A673 (cell line): ENCODE measurements around the gene TMTC3. TPM values are rescaled to one million over a fixed set of nuclear protein-coding genes. Genes with fewer than 3 reads are reported as not detected.

ENCODE experiments used
- BruUV-seq: library from RNA; stranded (reverse); fragments of 400-500 nt; replicated peaks from 2 replicates; lab custom pipeline; 2021; lab: Mats Ljungman, UMichigan
- CTCF ChIA-PET: fragments of 300-600 bp; sonication (Branson Sonifier 250); formaldehyde crosslinking; loops from one replicate; lab custom pipeline; 2022; ENCODE audit warnings: antibody characterized with exemption; lab: Charles Lee
- POLR2A ChIA-PET: fragments of 300-600 bp; sonication (Branson Sonifier 250); formaldehyde crosslinking; loops from one replicate; lab custom pipeline; 2022; ENCODE audit warnings: antibody characterized with exemption; ENCODE audit not compliant: low non-redundant PET; lab: Charles Lee
- DNase-seq: peaks from one replicate; pipeline ENCODE4 v3.0.0-alpha.2; 2015; ENCODE audit warnings: low spot score
- H3K27ac ChIP-seq: fragments of 200-600 bp; sonication (generic); 2 replicates; pipeline ENCODE4 v1.5.1; 2016; ENCODE audit warnings: mixed run types, low read depth, mild to moderate bottlenecking, mixed read lengths, antibody characterized with exemption, low read length; ENCODE audit not compliant: poor library complexity, severe bottlenecking
- H3K27me3 ChIP-seq: fragments of 200-600 bp; sonication (generic); replicated peaks from 2 replicates; pipeline ENCODE4 v1.6.1; 2017; ENCODE audit warnings: mixed run types, low read depth, mild to moderate bottlenecking, mixed read lengths, antibody characterized with exemption, low read length; ENCODE audit not compliant: insufficient read depth, poor library complexity
- H3K36me3 ChIP-seq: fragments of 200-600 bp; sonication (generic); 2 replicates; pipeline ENCODE4 v1.6.1; 2016; ENCODE audit warnings: mixed run types, mild to moderate bottlenecking, mixed read lengths, antibody characterized with exemption, low read length; ENCODE audit not compliant: insufficient read depth, poor library complexity, severe bottlenecking
- H3K4me1 ChIP-seq: fragments of 200-600 bp; sonication (generic); 2 replicates; pipeline ENCODE4 v1.6.1; 2017; ENCODE audit warnings: mixed run types, mild to moderate bottlenecking, mixed read lengths, antibody characterized with exemption, low read length; ENCODE audit not compliant: insufficient read depth, poor library complexity, severe bottlenecking
- H3K4me3 ChIP-seq: fragments of 200-600 bp; sonication (generic); 2 replicates; pipeline ENCODE4 v1.5.1; 2016; ENCODE audit warnings: low read depth, mixed run types, mild to moderate bottlenecking, mixed read lengths, low read length; ENCODE audit not compliant: poor library complexity, severe bottlenecking
- H3K9me3 ChIP-seq: fragments of 200-600 bp; sonication (generic); 2 replicates; pipeline ENCODE4 v1.6.1; 2016; ENCODE audit warnings: mixed run types, low read depth, mild to moderate bottlenecking, mixed read lengths, antibody characterized with exemption, low read length; ENCODE audit not compliant: poor library complexity, severe bottlenecking
- EZH2 ChIP-seq: fragments of 200-600 bp; sonication (generic); IDR thresholded peaks from 2 replicates; pipeline ENCODE4 v1.6.1; 2017; ENCODE audit warnings: borderline replicate concordance, low read depth, mild to moderate bottlenecking, mixed read lengths, antibody characterized with exemption, low read length; ENCODE audit not compliant: poor library complexity, severe bottlenecking
- intact Hi-C: fragments of 100-400 bp; cut with micrococcal nuclease; formaldehyde crosslinking; loops from one replicate; pipeline ENCODE4 v1.10.0; 2022; ENCODE audit not compliant: unreplicated experiment
- total RNA-seq: library from RNA; stranded (reverse); gene quantifications from 2 replicates; pipeline ENCODE4 v1.2.3, GENCODE V29; 2021
- TF ChIP-seq, protein P1 (sequence below): fragments of 300-800, 200-600 bp; sonication (generic); conservative IDR thresholded peaks from 2 replicates; pipeline ENCODE4 v1.5.1; 2017; ENCODE audit warnings: low read depth, mild to moderate bottlenecking, antibody characterized with exemption, low read length, moderate library complexity, mixed read lengths

Gene TMTC3
- total RNA-seq, 1 experiment from 2014 or later, result 31.6 TPM

DNA sequence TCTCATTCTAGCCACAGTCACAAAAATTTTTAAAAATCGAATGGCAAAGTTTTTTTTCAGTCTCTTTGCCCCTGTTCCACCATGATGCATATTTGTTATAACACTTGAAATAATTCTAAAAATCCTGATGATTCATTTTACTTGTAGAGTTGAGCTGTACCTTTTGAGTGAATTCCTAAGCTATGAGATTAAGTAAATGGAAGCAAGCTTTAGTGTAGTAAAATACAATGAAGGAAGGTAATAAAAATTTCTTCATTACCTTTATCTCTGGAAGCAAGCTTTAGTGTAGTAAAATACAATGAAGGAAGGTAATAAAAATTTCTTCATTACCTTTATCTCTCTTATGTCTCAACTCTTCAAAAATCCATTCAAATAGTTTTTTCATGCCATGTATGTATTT lies 46.1 kb downstream of the TMTC3 start:
- Histone ChIP-seq H3K4me1 (no peaks in the 10 kb centered on the region), H3K27me3 (no peaks in the 10 kb centered on the region), H3K4me3 (no peak overlapping the region), H3K36me3 (no peaks in the 10 kb centered on the region), H3K9me3 (no peaks in the 10 kb centered on the region), H3K27ac (no peak overlapping the region)
- no peak for DNase-seq
- TF ChIP-seq, protein P1, sequence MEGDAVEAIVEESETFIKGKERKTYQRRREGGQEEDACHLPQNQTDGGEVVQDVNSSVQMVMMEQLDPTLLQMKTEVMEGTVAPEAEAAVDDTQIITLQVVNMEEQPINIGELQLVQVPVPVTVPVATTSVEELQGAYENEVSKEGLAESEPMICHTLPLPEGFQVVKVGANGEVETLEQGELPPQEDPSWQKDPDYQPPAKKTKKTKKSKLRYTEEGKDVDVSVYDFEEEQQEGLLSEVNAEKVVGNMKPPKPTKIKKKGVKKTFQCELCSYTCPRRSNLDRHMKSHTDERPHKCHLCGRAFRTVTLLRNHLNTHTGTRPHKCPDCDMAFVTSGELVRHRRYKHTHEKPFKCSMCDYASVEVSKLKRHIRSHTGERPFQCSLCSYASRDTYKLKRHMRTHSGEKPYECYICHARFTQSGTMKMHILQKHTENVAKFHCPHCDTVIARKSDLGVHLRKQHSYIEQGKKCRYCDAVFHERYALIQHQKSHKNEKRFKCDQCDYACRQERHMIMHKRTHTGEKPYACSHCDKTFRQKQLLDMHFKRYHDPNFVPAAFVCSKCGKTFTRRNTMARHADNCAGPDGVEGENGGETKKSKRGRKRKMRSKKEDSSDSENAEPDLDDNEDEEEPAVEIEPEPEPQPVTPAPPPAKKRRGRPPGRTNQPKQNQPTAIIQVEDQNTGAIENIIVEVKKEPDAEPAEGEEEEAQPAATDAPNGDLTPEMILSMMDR, result no peak
- TF ChIP-seq EZH2, result no peak
- intact Hi-C loops, result no loop called here
- CTCF ChIA-PET, result no interaction called here
- POLR2A ChIA-PET, result interaction anchor here (0.7 kb wide), 1 partner anchor 260 kb away, joined by 16 read pairs; no protein-coding TSS in a partner anchor
- no TSS peak for BruUV-seq

DNA sequence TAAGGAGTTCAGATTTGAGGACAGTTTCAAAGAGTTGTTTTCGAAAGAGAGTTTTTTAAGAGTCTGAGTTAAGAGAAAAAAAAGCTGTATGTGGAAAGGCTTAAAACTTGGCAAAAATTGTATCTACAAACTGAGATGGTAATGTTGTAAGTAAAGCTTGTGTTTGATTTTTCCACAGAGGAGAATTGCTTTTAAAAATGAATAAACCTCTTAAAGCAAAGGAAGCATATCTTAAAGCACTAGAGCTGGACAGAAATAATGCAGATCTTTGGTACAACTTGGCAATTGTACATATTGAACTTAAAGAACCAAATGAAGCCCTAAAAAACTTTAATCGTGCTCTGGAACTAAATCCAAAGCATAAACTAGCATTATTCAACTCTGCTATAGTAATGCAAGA lies 50.3 kb downstream of the TMTC3 start:
- intact Hi-C loops, result no loop called here
- H3K27ac ChIP-seq, result no peak overlapping the region
- no peak for TF ChIP-seq EZH2
- TF ChIP-seq, protein P1, result no peak
- CTCF ChIA-PET, result no interaction called here
- peaks cover 5% of the 10 kb centered on the region for H3K36me3 ChIP-seq
- H3K9me3 ChIP-seq, result no peaks in the 10 kb centered on the region
- no TSS peak for BruUV-seq
- no peak for DNase-seq
- no peaks in the 10 kb centered on the region for H3K27me3 ChIP-seq
- H3K4me3 ChIP-seq, result no peak overlapping the region
- POLR2A ChIA-PET, result no interaction called here
- H3K4me1 ChIP-seq, result no peaks in the 10 kb centered on the region

DNA sequence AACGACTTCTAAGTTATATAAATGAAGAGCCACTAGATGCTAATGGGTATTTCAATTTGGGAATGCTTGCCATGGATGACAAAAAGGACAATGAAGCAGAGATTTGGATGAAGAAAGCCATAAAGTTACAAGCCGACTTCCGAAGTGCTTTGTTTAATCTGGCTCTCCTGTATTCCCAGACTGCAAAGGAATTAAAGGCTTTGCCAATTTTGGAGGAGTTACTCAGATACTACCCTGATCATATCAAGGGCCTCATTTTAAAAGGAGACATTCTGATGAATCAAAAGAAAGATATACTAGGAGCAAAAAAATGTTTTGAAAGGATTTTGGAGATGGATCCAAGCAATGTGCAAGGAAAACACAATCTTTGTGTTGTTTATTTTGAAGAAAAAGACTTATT lies 52.8 kb downstream of the TMTC3 start:
- Histone ChIP-seq H3K27me3 (no peaks in the 10 kb centered on the region), H3K4me1 (no peaks in the 10 kb centered on the region), H3K4me3 (no peak overlapping the region), H3K9me3 (no peaks in the 10 kb centered on the region), H3K27ac (no peak overlapping the region), H3K36me3 (peaks cover 5% of the 10 kb centered on the region)
- intact Hi-C loops, result no loop called here
- no peak for TF ChIP-seq EZH2
- TF ChIP-seq, protein P1, result no peak
- no peak for DNase-seq
- BruUV-seq, result no TSS peak
- ChIA-PET POLR2A (no interaction called here), CTCF (no interaction called here)
